WTC11 (cell line): ENCODE data around the gene CELF2. TPM values are rescaled to one million over a fixed set of nuclear protein-coding genes. Genes with fewer than 3 reads are reported as not detected.

Source experiments
- ATAC-seq: fragments of 200-7000 bp; cut with Tn5 transposase; 2 replicates; pipeline ENCODE4 v1.10.0; 2021; ENCODE audit warnings: mild to moderate bottlenecking, moderate library complexity
- CTCF ChIA-PET: fragments of 300-600 bp; sonication (Branson Sonifier 250); formaldehyde crosslinking; loops from one replicate; lab custom pipeline; 2021; ENCODE audit warnings: antibody characterized with exemption; lab: Charles Lee
- POLR2A ChIA-PET: fragments of 350-600 bp; sonication (Branson Sonifier 250); formaldehyde crosslinking; loops from one replicate; lab custom pipeline; 2021; ENCODE audit warnings: antibody characterized with exemption; lab: Charles Lee
- DNase-seq: peaks from one replicate; pipeline ENCODE4 v3.0.0; 2021; ENCODE audit warnings: low spot score
- H3K27ac Mint-ChIP-seq: 2 replicates; pipeline ENCODE4 v1.8.0; 2021; ENCODE audit warnings: mixed read lengths
- H3K27me3 Mint-ChIP-seq: 2 replicates; pipeline ENCODE4 v1.8.0; 2021; ENCODE audit warnings: low read depth, mild to moderate bottlenecking, moderate library complexity, mixed read lengths
- H3K36me3 Mint-ChIP-seq: 2 replicates; pipeline ENCODE4 v1.8.0; 2021; ENCODE audit warnings: mixed read lengths
- H3K4me1 Mint-ChIP-seq: 2 replicates; pipeline ENCODE4 v1.8.0; 2022; ENCODE audit warnings: mixed read lengths
- H3K4me3 Mint-ChIP-seq: 2 replicates; pipeline ENCODE4 v1.8.0; 2021; ENCODE audit warnings: mild to moderate bottlenecking, moderate library complexity, mixed read lengths
- H3K9me3 Mint-ChIP-seq: 2 replicates; pipeline ENCODE4 v1.8.0; 2021; ENCODE audit warnings: mixed read lengths
- CREB1 ChIP-seq: sonication (generic); formaldehyde crosslinking; IDR thresholded peaks from 2 replicates; pipeline ENCODE4 v1.8.0; 2023; ENCODE audit warnings: mild to moderate bottlenecking, missing genetic modification reagents
- FOXJ3 ChIP-seq: sonication (generic); formaldehyde crosslinking; IDR thresholded peaks from 2 replicates; pipeline ENCODE4 v1.9.0; 2021; ENCODE audit warnings: missing genetic modification reagents, mild to moderate bottlenecking, borderline replicate concordance
- GTF2I ChIP-seq: fragments of 250-450 bp; sonication (Bioruptor Pico); conservative IDR thresholded peaks from 2 replicates; pipeline ENCODE4 v1.4.0; 2021; ENCODE audit warnings: mild to moderate bottlenecking
- HMGA2 ChIP-seq: fragments of 250-450 bp; sonication (Bioruptor Pico); IDR thresholded peaks from 2 replicates; pipeline ENCODE4 v1.4.0; 2021; ENCODE audit warnings: mild to moderate bottlenecking, moderate library complexity
- MXD4 ChIP-seq: fragments of 250-450 bp; sonication (Bioruptor Pico); IDR thresholded peaks from 2 replicates; pipeline ENCODE4 v1.8.0; 2021; ENCODE audit warnings: mild to moderate bottlenecking, moderate library complexity, borderline replicate concordance
- NR2C2 ChIP-seq: sonication (generic); formaldehyde crosslinking; IDR thresholded peaks from 2 replicates; pipeline ENCODE4 v1.8.0; 2022; ENCODE audit warnings: mild to moderate bottlenecking, missing genetic modification reagents
- SOX15 ChIP-seq: fragments of 250-450 bp; sonication (Bioruptor Pico); IDR thresholded peaks from 2 replicates; pipeline ENCODE4 v1.9.0; 2021; ENCODE audit warnings: mild to moderate bottlenecking
- ZNF263 ChIP-seq: sonication (generic); formaldehyde crosslinking; IDR thresholded peaks from 2 replicates; pipeline ENCODE4 v1.8.1; 2022; ENCODE audit warnings: low read depth, mild to moderate bottlenecking, moderate library complexity, missing genetic modification reagents
- total RNA-seq: library from RNA; stranded (reverse); gene quantifications from 3 replicates; pipeline ENCODE4 v1.2.3, GENCODE V29; 2021
- TF ChIP-seq, protein P1 (sequence below): fragments of 250-450 bp; sonication (Bioruptor Pico); IDR thresholded peaks from 2 replicates; pipeline ENCODE4 v2.1.2; 2022; ENCODE audit warnings: mild to moderate bottlenecking, moderate library complexity
- TF ChIP-seq, protein P2 (sequence below): sonication (generic); formaldehyde crosslinking; IDR thresholded peaks from 2 replicates; pipeline ENCODE4 v1.8.1; 2022; ENCODE audit warnings: low read depth, mild to moderate bottlenecking, moderate library complexity, missing genetic modification reagents, borderline replicate concordance
- TF ChIP-seq, protein P3 (sequence below): sonication (generic); formaldehyde crosslinking; IDR thresholded peaks from 2 replicates; pipeline ENCODE4 v1.8.0; 2022; ENCODE audit warnings: missing genetic modification reagents
- TF ChIP-seq, protein P4 (sequence below): sonication (generic); formaldehyde crosslinking; IDR thresholded peaks from 2 replicates; pipeline ENCODE4 v1.8.1; 2023; ENCODE audit warnings: mild to moderate bottlenecking, missing genetic modification reagents, moderate library complexity
- TF ChIP-seq, protein P5 (sequence below): sonication (generic); formaldehyde crosslinking; IDR thresholded peaks from 2 replicates; pipeline ENCODE4 v1.8.1; 2022; ENCODE audit warnings: mild to moderate bottlenecking, missing genetic modification reagents, moderate library complexity, borderline replicate concordance
- TF ChIP-seq, protein P6 (sequence below): fragments of 250-450 bp; sonication (Bioruptor Pico); IDR thresholded peaks from 2 replicates; pipeline ENCODE4 v1.8.0; 2021; ENCODE audit warnings: mild to moderate bottlenecking
- TF ChIP-seq, protein P7 (sequence below): fragments of 250-450 bp; sonication (Bioruptor Pico); IDR thresholded peaks from 2 replicates; pipeline ENCODE4 v1.9.0; 2021; ENCODE audit warnings: moderate library complexity, mild to moderate bottlenecking, inconsistent platforms, borderline replicate concordance

The CELF2 gene
- total RNA-seq, 1 experiment from 2014 or later = 24.6 TPM

DNA sequence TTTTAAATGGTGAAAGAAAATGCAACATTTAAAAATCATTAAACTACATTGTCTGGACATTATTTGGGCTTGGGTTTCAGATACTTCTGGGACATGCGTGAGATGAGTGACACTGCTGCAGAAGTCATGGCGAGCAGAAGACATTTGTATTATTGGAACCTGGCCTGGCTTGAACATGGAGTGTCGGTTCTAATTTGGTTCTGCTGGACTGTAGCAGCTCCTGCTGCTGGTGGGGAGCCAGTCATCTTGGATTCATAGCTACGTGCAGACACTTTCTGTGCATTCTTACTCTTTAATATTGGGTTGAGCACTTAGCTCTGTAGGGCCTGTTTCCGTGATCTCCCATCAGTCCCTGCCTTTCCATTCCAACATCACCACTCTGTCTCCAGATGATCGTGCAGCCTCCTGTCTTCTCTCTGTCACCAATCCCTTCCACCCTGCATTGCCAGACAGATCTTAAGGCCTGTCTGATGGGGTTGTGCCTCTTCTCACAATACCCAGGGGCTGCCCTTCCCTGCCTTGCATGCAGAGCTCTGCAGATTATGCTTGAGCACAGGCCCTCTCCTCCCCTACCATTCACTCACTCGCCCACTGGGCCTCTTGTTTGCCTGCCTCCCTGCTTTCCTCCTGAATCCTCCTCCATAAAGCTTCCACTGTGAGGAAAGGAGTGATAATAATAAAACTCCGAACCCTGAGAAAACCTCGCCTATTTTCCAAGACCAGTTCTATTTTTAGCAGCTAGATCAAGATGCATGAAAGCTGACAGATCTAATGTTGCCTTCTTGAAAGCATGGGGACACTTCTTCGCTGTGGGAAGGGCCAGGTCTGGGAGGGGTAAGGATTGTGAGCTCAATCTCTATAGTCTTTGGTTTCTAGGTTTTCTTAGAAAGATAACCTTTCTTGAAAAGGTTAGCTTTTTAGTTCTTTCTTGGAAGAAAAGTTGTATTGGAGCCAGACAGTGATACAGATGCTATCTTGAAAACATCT is 32.9 kb downstream of the CELF2 start:
- no peak overlapping the region for H3K4me3 Mint-ChIP-seq
- H3K27ac Mint-ChIP-seq = no peak overlapping the region
- peaks cover 41% of the 10 kb centered on the region for H3K4me1 Mint-ChIP-seq
- H3K36me3 Mint-ChIP-seq = peaks cover 6% of the 10 kb centered on the region; the same call in 1 of the 2 replicates
- ATAC-seq (no peak), DNase-seq (no peak)
- ChIA-PET POLR2A (no interaction called here), CTCF (interaction anchor here (1.0 kb wide), 1 partner anchor 15 kb away, joined by 4 read pairs; no protein-coding TSS in a partner anchor)
- no peaks in the 10 kb centered on the region; the same call in none of the 2 replicates for H3K9me3 Mint-ChIP-seq
- no peaks in the 10 kb centered on the region for H3K27me3 Mint-ChIP-seq
- TF ChIP-seq, protein P1, sequence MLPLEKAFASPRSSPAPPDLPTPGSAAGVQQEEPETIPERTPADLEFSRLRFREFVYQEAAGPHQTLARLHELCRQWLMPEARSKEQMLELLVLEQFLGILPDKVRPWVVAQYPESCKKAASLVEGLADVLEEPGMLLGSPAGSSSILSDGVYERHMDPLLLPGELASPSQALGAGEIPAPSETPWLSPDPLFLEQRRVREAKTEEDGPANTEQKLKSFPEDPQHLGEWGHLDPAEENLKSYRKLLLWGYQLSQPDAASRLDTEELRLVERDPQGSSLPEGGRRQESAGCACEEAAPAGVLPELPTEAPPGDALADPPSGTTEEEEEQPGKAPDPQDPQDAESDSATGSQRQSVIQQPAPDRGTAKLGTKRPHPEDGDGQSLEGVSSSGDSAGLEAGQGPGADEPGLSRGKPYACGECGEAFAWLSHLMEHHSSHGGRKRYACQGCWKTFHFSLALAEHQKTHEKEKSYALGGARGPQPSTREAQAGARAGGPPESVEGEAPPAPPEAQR (CRISPR knock-in tag) = no peak
- TF ChIP-seq, protein P2, sequence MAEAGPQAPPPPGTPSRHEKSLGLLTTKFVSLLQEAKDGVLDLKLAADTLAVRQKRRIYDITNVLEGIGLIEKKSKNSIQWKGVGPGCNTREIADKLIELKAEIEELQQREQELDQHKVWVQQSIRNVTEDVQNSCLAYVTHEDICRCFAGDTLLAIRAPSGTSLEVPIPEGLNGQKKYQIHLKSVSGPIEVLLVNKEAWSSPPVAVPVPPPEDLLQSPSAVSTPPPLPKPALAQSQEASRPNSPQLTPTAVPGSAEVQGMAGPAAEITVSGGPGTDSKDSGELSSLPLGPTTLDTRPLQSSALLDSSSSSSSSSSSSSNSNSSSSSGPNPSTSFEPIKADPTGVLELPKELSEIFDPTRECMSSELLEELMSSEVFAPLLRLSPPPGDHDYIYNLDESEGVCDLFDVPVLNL (CRISPR knock-in tag) = no peak
- TF ChIP-seq MXD4 (CRISPR knock-in tag) (no peak), FOXJ3 (no peak), CREB1 (CRISPR knock-in tag) (no peak), GTF2I (CRISPR knock-in tag) (no peak), ZNF263 (CRISPR knock-in tag) (no peak), HMGA2 (no peak), NR2C2 (CRISPR knock-in tag) (no peak), SOX15 (CRISPR knock-in tag) (no peak)
- TF ChIP-seq, protein P3, sequence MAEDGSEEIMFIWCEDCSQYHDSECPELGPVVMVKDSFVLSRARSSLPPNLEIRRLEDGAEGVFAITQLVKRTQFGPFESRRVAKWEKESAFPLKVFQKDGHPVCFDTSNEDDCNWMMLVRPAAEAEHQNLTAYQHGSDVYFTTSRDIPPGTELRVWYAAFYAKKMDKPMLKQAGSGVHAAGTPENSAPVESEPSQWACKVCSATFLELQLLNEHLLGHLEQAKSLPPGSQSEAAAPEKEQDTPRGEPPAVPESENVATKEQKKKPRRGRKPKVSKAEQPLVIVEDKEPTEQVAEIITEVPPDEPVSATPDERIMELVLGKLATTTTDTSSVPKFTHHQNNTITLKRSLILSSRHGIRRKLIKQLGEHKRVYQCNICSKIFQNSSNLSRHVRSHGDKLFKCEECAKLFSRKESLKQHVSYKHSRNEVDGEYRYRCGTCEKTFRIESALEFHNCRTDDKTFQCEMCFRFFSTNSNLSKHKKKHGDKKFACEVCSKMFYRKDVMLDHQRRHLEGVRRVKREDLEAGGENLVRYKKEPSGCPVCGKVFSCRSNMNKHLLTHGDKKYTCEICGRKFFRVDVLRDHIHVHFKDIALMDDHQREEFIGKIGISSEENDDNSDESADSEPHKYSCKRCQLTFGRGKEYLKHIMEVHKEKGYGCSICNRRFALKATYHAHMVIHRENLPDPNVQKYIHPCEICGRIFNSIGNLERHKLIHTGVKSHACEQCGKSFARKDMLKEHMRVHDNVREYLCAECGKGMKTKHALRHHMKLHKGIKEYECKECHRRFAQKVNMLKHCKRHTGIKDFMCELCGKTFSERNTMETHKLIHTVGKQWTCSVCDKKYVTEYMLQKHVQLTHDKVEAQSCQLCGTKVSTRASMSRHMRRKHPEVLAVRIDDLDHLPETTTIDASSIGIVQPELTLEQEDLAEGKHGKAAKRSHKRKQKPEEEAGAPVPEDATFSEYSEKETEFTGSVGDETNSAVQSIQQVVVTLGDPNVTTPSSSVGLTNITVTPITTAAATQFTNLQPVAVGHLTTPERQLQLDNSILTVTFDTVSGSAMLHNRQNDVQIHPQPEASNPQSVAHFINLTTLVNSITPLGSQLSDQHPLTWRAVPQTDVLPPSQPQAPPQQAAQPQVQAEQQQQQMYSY (CRISPR knock-in tag) = no peak
- TF ChIP-seq, protein P4, sequence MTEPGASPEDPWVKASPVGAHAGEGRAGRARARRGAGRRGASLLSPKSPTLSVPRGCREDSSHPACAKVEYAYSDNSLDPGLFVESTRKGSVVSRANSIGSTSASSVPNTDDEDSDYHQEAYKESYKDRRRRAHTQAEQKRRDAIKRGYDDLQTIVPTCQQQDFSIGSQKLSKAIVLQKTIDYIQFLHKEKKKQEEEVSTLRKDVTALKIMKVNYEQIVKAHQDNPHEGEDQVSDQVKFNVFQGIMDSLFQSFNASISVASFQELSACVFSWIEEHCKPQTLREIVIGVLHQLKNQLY (CRISPR knock-in tag) = no peak
- TF ChIP-seq, protein P5, sequence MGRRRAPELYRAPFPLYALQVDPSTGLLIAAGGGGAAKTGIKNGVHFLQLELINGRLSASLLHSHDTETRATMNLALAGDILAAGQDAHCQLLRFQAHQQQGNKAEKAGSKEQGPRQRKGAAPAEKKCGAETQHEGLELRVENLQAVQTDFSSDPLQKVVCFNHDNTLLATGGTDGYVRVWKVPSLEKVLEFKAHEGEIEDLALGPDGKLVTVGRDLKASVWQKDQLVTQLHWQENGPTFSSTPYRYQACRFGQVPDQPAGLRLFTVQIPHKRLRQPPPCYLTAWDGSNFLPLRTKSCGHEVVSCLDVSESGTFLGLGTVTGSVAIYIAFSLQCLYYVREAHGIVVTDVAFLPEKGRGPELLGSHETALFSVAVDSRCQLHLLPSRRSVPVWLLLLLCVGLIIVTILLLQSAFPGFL = no peak
- TF ChIP-seq, protein P6, sequence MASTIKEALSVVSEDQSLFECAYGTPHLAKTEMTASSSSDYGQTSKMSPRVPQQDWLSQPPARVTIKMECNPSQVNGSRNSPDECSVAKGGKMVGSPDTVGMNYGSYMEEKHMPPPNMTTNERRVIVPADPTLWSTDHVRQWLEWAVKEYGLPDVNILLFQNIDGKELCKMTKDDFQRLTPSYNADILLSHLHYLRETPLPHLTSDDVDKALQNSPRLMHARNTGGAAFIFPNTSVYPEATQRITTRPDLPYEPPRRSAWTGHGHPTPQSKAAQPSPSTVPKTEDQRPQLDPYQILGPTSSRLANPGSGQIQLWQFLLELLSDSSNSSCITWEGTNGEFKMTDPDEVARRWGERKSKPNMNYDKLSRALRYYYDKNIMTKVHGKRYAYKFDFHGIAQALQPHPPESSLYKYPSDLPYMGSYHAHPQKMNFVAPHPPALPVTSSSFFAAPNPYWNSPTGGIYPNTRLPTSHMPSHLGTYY (CRISPR knock-in tag) = no peak
- TF ChIP-seq, protein P7, sequence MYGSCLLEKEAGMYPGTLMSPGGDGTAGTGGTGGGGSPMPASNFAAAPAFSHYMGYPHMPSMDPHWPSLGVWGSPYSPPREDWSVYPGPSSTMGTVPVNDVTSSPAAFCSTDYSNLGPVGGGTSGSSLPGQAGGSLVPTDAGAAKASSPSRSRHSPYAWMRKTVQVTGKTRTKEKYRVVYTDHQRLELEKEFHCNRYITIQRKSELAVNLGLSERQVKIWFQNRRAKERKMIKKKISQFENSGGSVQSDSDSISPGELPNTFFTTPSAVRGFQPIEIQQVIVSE (CRISPR knock-in tag) = no peak
